GM19025 (cell line): ENCODE measurements around the gene NXN.
"Not testable (repeated sequence)": the region's sequence is repeated elsewhere in the genome, so short reads cannot be mapped to it uniquely, and the experiment has no call there.

ENCODE experiments used
- ATAC-seq: cut with Tn5 transposase; IDR thresholded peaks from one replicate; pipeline ENCODE4 v1.9.1; 2021; ENCODE audit warnings: mild to moderate bottlenecking, low read depth, moderate library complexity; ENCODE audit not compliant: unreplicated experiment

The NXN gene

DNA sequence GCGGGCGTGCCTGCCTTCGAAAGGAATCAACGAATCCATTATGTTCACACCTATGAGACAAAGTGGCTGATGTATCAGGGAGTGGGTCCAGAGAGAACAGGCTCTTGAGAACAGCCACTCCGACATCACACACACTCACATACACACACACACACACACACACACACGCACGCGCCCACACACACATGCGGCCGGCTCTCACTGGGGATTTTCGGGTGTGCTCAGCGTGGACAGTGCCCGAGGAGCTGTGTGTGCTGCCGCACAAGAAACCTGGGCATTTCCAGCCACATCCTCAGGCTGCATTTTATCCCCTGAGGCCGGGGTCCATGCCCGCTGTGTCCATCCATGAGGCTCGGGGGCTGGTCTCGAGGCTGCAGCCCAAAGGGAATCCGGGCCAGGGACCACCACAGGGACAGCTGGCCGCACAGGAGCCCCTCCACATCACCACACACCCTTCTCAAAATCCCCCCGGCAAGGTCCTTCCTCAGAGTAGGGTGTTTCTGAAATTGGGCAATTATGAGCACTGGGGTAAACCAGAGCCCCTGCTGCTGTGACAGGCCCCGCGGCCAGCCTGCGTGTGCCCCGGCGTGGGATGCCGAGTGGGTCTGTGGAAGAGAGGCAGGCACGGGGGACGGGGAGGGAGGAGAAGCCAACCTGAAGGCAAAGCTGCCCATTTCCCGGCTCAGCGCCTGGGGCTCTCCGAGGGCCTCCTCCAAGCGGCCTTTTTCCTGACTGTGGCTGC lies 172.6 kb downstream of the NXN start:
- ATAC-seq: no peak

DNA sequence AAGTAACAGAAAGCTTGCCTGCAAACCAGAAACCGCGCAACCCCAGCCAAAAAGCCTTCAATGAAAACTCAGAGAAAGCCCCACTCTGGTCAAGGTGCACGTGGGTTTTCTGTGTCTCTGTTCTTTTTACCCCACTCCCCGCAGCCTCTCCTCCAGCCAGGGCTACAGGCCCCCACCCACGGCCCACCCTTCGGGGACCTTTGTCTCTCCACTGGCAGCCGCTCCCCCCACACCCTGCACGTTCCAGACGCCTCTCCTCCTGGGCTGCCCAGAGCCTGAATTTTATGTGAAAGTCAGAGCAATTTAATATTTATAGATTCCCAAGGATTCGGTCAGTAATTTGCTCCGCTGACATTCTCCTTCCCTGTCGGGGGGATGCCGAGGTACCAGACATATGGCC lies 173.2 kb downstream of the NXN start:
- no peak for ATAC-seq

DNA sequence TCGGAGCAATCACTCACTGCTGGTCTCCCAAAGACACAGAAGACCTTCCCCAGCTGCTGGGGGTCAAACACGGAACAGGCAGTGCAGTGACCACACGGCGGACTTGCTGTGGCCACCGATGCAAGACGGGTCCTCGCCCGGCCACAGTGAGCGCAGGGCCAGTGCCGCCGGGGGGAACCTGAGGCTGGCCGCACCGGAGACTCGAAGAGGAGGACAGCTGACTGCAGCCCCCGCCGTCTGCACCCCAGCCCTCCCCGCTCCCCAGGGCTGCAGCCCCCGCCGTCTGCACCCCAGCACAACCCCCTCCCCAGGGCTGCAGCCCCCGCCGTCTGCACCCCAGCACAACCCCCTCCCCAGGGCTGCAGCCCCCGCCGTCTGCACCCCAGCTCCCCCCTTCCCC lies 173.7 kb downstream of the NXN start:
- not testable (repeated sequence) for ATAC-seq

DNA sequence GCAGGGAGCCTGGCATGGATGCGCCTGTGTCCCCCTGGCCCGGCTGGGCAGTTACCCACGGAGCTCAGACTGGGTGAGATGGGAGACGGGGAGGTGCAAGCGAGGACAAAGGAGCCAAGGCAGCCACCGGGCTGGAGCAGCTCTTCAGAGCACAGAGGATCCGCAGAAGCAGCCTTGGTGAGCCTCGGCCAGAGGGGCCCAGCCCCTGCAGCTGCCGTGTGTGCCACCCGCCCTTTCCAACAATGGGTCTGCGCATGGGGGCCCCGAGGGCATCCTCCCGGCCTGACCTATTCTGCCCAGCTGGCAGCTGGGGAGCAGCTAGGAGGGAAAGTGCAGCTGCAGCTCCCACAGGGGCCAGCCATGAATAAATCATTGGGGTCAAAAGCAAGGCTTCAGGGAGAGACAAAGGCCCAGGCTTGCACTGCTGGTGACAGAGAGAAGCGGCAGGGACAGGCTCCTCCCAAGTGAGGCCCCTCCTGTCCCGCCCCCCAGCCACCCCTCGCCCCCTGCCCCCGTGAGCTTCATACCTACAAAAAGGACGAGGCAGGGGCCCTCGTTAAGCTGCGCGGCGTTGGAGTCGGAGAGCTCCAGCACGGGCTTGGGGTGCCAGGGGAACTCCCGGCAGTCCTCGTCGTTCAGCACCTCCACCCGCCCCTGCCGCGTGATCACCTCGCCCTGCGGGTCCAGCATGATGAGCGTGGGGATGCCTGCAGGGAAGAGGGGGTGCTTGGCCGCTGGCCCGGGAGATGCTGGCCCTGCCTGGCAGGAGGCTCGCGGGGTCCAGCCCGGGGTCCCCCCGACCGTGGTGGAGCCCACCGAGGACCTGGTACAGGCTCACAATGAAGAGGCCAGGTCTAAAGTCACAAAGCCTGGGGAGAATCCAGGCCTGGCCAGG lies 174.8 kb downstream of the NXN start:
- no peak for ATAC-seq

DNA sequence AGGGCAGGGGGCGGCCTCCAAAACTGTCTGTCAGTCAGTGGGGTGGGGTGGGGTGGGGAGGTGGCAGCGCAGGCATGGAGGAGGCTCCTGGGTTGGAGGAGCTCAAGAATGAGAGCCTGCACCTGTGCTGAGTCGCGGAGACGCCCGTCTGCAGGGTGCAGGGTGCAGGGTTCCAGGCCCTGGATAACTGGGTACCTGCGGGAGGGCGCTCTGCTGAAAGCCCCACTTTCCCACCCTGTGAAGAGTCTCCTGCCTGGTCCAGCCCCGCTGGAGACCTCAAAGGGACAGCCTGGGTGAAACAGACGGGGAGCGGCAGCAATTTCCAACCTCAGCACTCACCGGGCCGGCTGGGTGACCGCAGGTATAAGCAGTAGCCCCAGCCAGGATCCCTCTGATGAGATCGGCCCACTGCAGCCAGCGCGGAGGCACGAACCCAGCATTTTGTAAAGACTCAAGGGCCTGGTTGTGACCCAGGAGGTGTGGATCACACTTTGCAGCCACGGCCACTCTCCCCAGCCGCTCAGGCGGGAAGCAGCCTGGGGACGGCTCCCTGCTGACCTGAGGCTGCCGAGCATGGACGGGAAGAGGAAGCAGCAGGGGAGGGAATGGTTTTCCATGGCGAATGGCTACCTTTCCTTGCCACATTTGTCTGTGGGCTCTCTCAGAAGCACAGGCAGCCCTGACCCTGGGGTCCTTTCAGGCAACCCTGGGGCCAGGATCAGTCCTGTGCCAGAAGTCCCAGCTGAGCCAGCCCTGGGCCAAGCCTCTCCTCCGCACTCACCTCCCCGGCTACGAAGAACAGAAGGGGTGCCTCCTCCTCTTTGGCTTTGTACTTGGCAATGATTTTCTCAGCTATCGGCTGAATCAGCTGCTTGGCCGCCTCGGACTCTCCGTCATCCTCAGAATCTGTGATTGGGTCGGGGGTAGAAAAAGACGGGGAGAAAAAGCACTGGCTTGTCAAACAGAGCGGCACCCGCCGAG lies 176.4 kb downstream of the NXN start:
- ATAC-seq: no peak

DNA sequence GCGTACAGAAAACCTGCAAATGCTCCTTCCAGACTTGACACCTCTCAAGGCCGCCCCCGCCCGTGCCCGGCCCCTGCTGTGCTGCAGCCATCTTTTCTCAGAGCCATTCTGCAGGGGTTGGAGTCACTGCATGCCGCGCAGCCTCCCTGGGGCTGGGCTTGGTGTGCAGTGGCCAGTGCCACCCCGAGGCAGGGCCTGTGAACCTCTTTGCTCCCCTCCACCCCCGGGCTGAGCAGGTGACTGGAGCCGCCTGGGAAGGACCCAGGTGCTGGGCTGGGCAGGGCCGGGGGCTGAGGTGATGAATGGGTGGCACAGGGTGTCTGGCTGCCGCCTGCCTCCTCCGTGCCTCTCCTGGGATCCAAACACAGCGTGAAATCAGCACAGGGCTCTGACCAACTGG lies 177.1 kb downstream of the NXN start:
- ATAC-seq: no peak

DNA sequence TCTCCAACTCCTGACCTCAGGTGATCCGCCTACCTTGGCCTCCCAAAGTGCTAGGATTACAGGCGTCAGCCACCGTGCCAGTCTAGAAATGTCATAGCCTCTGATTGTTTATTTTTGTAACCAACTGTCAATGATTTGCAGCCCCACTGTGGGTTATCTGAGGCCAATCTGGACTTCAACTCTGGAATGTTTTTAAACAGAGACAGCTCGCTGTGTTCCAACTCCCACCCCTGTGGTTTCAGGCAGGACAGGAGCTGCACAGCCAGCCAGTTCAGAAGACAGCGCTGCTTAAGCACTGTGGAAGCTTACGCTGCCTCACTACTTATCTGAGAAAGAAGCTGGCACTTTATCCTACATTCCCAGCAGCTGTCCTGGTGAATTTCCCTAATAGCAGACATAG lies 177.9 kb downstream of the NXN start:
- no peak for ATAC-seq

DNA sequence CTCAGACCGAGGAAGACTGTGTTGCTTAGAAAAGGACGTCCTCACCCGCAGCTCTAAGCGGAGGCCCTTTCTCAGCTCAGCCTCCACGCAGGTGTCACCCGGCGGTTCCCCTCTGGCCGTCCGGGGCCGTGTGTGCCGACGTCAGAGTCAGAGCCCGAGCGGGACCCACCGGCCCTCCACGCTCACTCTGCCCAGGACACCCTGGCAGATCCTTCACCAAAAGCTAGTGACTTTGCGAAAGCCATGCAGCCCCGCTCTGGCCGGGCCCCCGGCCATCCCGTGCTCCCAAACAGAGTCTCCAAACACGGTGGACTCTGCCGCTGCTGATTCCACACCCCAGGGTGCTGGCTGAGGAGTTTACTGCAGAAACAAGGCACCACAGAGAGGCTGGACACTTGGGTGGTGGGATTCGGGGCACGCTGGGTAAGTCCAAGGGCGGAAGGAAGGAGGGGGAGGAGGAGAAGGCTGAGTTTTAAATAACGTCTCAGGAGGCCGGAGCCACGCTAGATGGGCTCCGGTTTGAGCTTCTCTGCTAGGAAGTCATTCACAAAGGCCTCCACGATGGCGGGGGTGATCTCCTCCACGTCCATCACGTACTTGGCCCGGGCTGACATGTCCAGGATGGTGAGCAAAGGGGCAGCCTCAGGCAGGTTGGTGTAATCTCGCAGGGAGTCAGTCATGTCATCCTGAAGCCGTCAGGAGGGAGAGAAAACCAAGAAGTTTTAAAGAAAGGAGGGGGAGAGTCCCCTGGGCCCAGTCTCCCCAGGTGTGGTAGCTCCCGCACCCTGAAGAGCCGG lies 178.9 kb downstream of the NXN start:
- ATAC-seq: no peak

DNA sequence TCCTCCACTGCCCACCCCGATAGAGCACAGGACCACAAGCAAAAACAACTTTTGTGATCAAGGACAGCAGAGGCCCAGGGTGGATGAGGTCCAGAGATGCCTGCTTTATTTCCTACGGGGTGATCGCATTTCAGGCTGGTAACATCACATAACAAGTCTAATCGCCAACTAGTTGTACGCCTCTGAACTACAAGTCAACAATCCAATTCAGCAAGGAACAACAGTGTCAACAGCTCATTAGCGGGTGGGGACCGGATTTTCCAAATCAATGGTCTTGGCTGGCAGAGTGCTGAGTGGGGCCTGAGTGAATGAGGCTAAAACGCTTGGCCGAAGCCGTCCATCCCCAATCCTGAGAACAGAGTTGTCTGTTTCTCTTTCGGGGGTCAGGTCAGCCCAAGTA lies 180.3 kb downstream of the NXN start:
- ATAC-seq: no peak

DNA sequence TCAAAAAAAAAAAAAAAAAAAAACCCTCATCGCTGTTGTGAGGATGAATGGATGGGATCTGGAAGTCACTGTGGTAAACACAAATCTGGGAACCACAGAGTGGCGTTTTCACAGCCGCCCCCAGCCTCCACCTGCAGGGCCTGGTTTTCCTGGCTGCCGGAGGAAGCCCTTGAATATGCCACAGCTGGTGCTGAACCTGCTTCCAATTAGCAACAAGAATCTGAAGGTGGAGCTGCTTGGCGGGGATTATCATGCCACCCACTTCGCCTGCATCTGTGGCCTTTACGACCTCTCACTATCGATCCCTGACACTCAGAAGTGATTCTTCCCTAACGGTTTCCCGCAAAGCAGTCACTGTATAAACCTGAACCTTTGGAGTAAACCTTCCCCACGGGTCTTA lies 181.3 kb downstream of the NXN start:
- no peak for ATAC-seq

DNA sequence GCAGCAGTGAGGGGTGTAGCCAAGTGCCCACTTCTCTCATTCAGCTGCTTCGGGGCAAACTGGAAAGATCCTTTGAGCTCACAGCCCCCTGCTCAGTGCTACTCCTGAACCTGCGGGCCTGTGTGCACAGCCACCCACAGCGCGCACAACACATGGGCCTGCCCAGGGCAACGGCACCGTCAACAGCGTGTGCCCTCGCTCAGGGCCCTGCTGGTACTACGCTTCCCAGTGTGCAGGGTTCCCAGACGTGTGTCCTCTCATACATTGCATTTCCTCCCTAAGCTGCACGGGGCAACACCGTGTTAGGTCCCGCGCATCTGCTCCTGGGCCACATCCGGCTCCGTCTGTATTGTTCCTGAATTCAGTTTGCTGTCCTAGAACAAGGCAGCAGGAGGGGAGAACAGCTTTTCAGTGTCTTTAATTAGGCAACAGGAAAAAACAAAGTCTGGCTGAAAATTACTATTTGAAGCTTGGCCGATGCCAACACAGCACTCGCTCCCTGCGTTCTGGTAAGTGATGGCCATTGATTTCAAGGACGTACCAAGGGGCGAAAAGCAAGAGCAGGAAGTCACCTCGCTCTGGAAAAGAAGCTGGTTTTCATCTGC lies 182.2 kb downstream of the NXN start:
- no peak for ATAC-seq

DNA sequence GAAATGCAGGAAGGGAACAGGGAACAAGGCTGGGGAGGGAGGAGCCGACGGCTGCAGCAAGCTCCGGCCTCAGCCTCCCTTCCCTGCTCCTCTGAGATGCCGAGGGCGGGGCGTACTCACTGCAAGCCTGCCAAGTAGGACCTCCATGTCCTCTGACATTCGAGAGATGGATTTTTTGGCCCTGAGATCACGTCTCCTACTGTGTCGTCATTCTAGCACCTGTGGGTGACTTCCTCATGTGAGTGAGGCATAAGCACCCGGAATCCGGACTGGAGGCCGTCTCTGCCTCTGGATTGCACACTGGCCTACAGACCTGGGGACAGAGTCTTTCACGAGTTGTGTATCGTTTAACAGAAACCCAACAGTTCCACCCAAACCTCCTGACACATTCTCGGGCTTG lies 183.0 kb downstream of the NXN start:
- ATAC-seq: no peak

DNA sequence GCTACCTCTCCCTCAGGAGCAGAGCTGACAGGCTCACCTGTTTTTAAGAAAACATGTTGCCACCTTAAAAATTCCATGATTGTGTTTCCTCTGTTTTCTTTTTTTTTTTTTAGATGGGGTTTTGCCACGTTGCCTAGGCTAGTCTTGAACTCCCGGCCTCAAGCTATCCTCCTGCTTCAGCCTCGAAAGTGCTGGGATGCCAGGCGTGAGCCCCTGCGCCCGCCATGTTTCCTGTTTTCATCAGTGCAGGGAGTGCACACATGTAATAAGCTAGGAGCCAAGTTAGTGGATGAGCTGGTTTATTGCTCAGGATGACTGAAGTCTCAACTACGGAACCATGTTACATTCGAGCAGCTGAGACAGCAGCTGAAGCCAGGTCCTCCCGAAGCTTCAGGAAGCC lies 183.9 kb downstream of the NXN start:
- no peak for ATAC-seq

DNA sequence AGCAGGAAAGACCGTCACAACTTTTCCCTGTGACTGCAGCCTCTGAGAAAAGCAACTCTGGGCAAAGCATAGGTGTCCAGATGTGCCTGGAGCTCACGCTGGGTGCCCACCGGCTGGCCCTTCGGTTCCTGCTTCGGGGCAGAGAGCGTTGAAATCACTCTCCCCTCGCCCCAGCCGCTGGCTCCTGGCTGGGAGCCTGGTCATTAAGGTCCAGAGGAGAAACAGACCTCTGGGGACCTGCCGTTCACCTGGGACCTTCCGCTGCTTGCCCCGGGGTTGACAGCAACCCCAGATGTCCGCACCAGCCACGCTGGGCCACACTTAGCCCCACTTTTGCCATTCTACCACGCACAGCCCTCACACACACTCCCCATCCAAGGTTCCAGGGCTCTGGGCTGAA lies 184.3 kb downstream of the NXN start:
- no peak for ATAC-seq

DNA sequence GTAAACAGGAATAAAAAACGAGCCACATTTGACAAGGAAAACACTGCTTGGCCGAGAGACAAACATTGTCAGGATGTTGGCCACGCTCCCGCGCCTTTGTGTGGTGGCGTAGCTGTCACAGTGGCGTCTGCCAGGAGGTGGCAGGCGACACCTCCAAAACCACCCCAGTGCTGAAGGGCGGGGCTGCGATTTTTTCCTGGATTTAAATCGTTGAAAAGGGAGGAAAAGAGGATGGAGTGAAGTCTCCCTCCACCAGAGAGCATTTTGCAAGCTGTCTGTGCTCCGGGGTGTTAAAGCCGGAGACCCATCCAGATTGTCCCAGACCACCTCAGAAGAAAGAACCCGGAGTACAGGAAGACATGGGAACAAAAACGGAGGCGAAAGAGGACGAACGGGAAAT lies 184.7 kb downstream of the NXN start:
- ATAC-seq: no peak

DNA sequence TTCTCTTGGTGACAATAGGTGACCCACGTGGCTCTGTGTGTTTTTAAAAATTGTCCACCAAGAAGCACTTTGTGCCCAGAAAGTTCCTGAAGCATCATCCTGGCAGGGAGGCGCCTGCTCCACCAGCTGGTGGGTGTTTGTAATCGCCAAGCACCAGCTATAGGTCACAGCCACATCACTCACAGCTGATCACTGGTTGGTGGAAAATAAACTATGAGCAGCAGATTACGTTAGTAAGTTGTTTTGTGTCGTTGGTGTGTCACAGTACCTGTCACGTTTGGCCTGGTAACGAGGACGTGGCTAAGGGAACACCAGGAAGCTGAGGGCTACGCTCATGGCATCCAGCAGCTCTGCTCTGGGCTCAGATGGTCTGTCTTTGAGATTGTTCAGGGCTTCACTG lies 187.3 kb downstream of the NXN start:
- ATAC-seq: no peak

DNA sequence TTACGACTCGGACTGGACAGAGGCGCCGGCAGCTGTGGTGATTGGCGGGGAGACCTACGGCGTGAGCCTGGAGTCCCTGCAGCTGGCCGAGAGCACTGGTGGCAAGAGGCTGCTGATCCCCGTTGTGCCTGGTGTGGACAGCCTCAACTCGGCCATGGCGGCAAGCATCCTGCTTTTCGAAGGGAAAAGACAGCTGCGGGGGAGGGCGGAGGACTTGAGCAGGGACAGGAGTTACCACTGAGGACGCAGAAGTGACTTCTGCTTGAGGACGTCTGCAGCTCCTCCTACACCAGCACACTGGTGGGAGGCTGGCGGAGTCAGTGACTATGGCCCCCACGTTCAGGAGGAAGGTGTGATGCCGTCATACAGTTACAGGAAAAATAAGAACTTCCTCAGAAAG lies 187.7 kb downstream of the NXN start:
- ATAC-seq: no peak

DNA sequence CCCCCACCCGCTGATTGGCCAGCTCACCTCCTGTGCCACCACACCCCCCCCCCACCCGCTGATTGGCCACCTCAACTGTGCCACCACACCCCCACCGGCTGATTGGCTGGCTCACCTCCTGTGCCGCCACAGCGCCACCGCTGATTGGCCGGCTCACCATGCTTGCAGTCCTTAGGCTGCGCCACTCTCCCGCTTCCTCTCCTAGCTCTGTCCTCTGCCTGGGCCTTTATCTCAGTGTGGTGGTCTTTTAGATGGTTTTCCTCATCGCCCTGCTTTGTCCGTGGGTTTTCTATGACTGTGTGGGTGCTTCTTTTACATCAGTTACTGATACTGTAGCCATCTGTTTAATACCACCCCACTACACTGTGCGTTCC lies 188.7 kb downstream of the NXN start:
- not testable (repeated sequence) for ATAC-seq
